Right lobe of liver (tissue), 6 donors: Measurements from ENCODE around the gene SCARF2. TPM values are rescaled to one million over a fixed set of nuclear protein-coding genes. Genes with fewer than 3 reads are reported as not detected.
"Not testable (repeated sequence)": the region's sequence is repeated elsewhere in the genome, so short reads cannot be mapped to it uniquely, and the experiment has no call there.

Experiments
- ATAC-seq, 4 donors: fragments of 200-7000 bp; cut with Tn5 transposase; one replicate each; pipeline ENCODE4 v1.9.1; 2020; ENCODE audit warnings: mild to moderate bottlenecking in 4 of 4, moderate library complexity in 4 of 4
- DNase-seq, 3 donors: peaks; one replicate each; pipeline ENCODE4 v3.0.0-alpha.2; 2020
- H3K27ac ChIP-seq, 3 donors: fragments of 200-600 bp; one replicate each; pipeline ENCODE4 v1.8.0; 2022
- H3K27me3 ChIP-seq, 2 donors: fragments of 200-600 bp; one replicate each; pipeline ENCODE4 v1.8.0; 2022
- H3K36me3 ChIP-seq, 4 donors: fragments of 200-600 bp; sonication (generic) in 1 of 4; one replicate each; pipeline versions ENCODE4 v1.5.1 to v1.8.0; 2017 to 2022; ENCODE audit warnings: control low read depth in 1 of 4
- H3K4me1 ChIP-seq, 4 donors: fragments of 200-600 bp; sonication (generic) in 1 of 4; one replicate each; pipeline versions ENCODE4 v1.5.1 to v1.8.0; 2017 to 2022; ENCODE audit warnings: control low read depth in 1 of 4
- H3K4me3 ChIP-seq, 3 donors: fragments of 200-600 bp; one replicate each; pipeline ENCODE4 v1.8.0; 2022
- H3K9me3 ChIP-seq, 4 donors: fragments of 200-600 bp; sonication (generic) in 1 of 4; one replicate each; pipeline versions ENCODE4 v1.5.1 to v1.8.0; 2017 to 2022; ENCODE audit warnings: control low read depth in 1 of 4
- POLR2A ChIP-seq: fragments of 450-650 bp; IDR thresholded peaks from one replicate; pipeline ENCODE4 v1.6.1; 2017; ENCODE audit warnings: antibody characterized with exemption, mild to moderate bottlenecking
- WGBS: methylation state at CpG from one replicate; pipeline ENCODE4 v1.1.6; 2018; ENCODE audit warnings: low coverage, low lambda C conversion rate; ENCODE audit not compliant: insufficient coverage; ENCODE audit errors: missing lambda C conversion rate; 5-methylcytosine and 5-hydroxymethylcytosine counted together
- intact Hi-C, 2 donors: fragments of 100-400 bp; cut with DNase I; formaldehyde crosslinking; loops; one replicate each; pipeline versions ENCODE4 v1.11.2 to v1.14.1; 2022
- total RNA-seq, 6 experiments: library from RNA; depleted of rRNA in 2 of 6; stranded (reverse); fragments of >200 nt in 2 of 6; fragmentation: NEBNext Ultra II Directional in 3 of 6; extraction: Animal tissue kit (Norgen Biotek cat#: 25700) in 3 of 6; gene quantifications; one replicate each; pipeline versions ENCODE4 v1.1.0 to v1.2.4, GENCODE V29; 2016 to 2023
- TF ChIP-seq, protein P1 (sequence below), 4 donors: fragments of 200-600 bp in 3 of 4; fragments of 450-650 bp in 1 of 4; IDR thresholded peaks; one replicate each; pipeline versions ENCODE4 v1.5.1 to v1.8.0; 2016 to 2022; ENCODE audit warnings: antibody characterized with exemption in 4 of 4, mild to moderate bottlenecking in 2 of 4
- donor health status: DM: no; HTN: yes; CAD: no.
- donor health status: DM: no; HTN: no; CAD: no.
- donor health status: DM: no; HTN: no; CAD: no.
- donor health status: DM: no; HTN: yes; CAD: no.
- donor health status: DM: no; HTN: yes; CAD: no.

SCARF2 gene
- total RNA-seq, 6 experiments from 2014 or later, result 1.1 to 3.4 (median 1.8) TPM

DNA sequence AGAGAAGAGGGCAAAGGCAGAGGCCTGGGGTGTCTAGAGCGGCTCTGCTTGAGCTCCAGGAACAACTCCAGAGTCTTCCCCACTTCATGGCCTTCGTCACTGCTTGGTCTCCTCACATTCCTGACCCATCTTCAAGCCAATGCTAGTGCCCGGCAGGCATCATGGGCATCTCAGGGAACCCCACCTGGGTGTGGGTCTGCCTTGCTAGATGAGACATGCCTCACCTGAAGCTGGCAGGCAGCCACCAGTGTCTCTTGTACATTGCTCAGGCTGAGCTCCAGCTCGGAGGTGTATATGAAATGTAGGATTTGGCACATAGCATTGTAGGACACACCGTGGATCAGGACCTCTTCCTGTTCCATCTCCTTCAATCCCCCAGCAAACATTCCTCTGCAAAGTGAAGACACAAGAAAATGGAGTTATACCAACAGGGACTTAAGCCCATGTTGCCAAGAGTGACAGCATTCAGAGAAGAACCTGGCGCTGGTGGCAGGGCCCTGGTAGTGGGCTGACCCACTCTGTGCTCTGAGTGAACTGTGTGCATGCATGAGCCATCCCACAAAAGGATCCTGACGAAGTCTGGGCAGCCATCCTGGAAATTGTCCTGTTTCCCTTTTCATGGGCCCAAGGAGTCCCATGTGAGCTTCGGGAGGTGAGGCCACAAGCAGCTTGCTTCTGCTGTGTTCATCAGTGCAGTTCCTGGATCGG, 33.7 kb upstream of the SCARF2 start:
- no peak for ATAC-seq
- no peaks in the 10 kb centered on the region for H3K27me3 ChIP-seq
- H3K4me3 ChIP-seq, result no peak overlapping the region
- no peak overlapping the region for H3K27ac ChIP-seq
- H3K9me3 ChIP-seq, result no peaks in the 10 kb centered on the region
- DNase-seq, result peak in 1 of 3 donors; percentile 49
- peaks cover 0 to 3% (median 0%) of the 10 kb centered on the region in 4 donors for H3K4me1 ChIP-seq
- 93% methylated on average over 3 of the region's 9 CpGs for WGBS
- intact Hi-C loops, result no loop called here
- H3K36me3 ChIP-seq, result no peaks in the 10 kb centered on the region
- no peak for TF ChIP-seq POLR2A
- TF ChIP-seq, protein P1, sequence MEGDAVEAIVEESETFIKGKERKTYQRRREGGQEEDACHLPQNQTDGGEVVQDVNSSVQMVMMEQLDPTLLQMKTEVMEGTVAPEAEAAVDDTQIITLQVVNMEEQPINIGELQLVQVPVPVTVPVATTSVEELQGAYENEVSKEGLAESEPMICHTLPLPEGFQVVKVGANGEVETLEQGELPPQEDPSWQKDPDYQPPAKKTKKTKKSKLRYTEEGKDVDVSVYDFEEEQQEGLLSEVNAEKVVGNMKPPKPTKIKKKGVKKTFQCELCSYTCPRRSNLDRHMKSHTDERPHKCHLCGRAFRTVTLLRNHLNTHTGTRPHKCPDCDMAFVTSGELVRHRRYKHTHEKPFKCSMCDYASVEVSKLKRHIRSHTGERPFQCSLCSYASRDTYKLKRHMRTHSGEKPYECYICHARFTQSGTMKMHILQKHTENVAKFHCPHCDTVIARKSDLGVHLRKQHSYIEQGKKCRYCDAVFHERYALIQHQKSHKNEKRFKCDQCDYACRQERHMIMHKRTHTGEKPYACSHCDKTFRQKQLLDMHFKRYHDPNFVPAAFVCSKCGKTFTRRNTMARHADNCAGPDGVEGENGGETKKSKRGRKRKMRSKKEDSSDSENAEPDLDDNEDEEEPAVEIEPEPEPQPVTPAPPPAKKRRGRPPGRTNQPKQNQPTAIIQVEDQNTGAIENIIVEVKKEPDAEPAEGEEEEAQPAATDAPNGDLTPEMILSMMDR (IDR thresholded peaks at IDR 0.05), result no peak

DNA sequence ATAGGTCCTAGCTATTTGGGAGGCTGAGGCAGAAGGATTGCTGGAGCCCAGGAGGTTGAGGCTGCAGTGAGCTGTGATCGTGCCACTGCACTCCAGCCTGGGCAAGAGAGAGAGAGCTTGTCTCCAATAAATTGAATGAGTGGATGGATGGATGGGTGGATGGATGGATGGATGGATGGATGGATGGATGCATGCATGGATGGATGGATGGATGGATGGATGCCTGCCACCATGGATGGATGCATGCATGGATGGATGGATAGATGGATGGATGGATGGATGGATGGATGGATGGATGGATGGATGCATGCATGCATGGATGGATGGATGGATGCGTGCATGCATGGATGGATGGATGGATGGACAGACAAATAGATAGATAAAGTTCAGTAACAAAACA, 32.9 kb upstream of the SCARF2 start:
- H3K4me3 ChIP-seq, H3K27me3 ChIP-seq, H3K27ac ChIP-seq, H3K36me3 ChIP-seq, H3K4me1 ChIP-seq, H3K9me3 ChIP-seq, ATAC-seq, intact Hi-C loops, DNase-seq: not testable (repeated sequence)
- 83% methylated on average over 2 of the region's 2 CpGs for WGBS

DNA sequence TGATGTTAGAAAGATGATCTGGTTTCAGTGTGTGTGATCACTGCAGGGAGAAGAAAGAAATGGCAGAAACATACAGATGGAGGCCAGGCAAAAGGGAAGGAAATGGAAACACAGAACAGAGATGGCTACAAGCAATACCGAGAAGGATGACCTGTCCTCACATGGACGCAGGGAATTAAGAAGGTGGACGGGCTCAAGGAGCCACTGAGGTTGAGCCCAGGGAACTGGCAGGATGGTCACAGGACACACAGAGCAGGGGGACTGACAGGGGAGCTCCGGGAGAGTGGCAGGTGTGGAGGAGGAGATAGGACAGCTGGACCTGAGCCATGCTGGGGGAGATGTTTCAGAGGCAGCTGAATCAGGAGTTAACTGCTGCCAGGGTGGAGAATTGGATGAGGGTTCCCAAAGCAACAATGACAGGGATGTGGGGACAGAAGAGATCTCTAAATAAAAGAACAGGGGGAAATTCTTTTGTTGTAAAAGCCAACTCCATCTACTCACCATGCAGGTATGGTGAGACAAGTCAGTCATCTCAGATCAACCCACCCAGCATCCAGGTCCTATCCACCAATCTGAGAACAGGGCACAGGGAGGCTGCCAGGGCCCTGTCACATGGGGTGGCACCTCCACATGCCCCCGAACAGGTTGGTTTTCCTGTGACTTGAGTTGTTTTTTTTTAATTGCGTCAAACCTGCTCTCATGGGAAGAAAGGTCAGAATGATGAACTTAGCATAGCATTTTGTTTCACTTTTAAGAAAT, 31.7 kb upstream of the SCARF2 start:
- intact Hi-C loops, result no loop called here
- DNase-seq (peak in 1 of 3 donors; percentile 10), ATAC-seq (no peak)
- no peak overlapping the region for H3K27ac ChIP-seq
- H3K4me1 ChIP-seq, result peaks cover 0 to 3% (median 0%) of the 10 kb centered on the region in 4 donors
- H3K9me3 ChIP-seq, result no peaks in the 10 kb centered on the region
- TF ChIP-seq, protein P1 (IDR thresholded peaks at IDR 0.05), result no peak
- TF ChIP-seq POLR2A, result no peak
- H3K27me3 ChIP-seq, result no peaks in the 10 kb centered on the region
- 70% methylated on average over 3 of the region's 6 CpGs for WGBS
- H3K4me3 ChIP-seq, result no peak overlapping the region
- peaks cover 0 to 8% (median 2%) of the 10 kb centered on the region in 4 donors for H3K36me3 ChIP-seq

DNA sequence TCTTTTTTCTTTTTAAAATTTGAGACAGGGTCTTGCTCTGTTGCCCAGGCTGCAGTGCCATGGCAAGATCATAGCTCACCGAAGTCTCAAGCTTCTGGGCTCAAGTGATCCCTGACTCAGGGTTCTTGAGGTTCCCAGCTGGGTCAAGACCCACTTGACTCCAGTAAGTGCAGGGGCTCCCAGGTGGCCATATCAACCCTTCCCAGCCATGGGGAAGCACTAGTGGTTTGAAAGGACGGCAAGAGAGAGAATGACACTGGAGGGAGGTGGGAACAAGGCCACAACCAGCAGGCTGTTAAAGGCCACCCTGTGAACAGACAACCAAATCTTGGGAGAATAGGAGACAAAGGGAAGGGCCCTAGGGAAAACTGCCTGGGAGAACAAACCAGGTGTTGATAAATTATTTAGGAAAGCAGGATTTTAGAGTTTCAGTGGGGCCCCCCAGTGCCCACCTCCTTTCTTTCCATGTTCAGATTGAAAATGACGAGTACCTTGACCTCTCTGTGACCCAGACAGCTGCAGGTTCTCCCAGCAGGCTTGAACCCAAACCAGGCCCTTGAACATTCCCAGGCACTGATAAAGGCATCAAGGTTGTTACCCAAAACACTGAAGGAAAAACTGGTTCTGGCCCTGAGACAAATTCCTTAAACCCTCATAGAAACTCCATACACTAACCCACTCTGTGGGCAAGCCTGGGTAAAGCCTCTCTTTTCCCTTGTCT, 29.2 kb upstream of the SCARF2 start:
- Histone ChIP-seq H3K9me3 (no peaks in the 10 kb centered on the region), H3K36me3 (peaks cover 0 to 8% (median 2%) of the 10 kb centered on the region in 4 donors), H3K4me3 (no peak overlapping the region), H3K27ac (no peak overlapping the region), H3K27me3 (no peaks in the 10 kb centered on the region), H3K4me1 (no peaks in the 10 kb centered on the region)
- peak in 1 of 3 donors; percentile 7 for DNase-seq
- intact Hi-C loops, result no loop called here
- TF ChIP-seq POLR2A, result no peak
- WGBS, result 100% methylated on average over 2 of the region's 3 CpGs
- no peak for ATAC-seq

DNA sequence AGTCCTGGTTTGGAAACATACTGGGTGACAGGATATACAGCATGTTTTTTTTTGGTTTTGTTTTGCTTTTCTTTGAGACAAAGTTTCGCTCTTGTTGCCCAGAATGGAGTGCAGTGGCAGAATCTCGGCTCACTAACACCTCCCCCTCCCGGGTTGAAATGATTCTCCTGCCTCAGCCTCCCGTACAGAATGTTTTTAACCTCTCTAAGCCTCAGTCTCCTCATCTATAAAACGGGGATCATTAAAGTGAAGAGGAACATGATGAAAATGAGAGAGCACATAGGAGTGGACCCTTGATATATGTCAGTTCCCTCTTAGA, 28.1 kb upstream of the SCARF2 start:
- TF ChIP-seq, protein P1 (IDR thresholded peaks at IDR 0.05), result no peak
- TF ChIP-seq POLR2A, result no peak
- peaks cover 0 to 8% (median 2%) of the 10 kb centered on the region in 4 donors for H3K36me3 ChIP-seq
- H3K27ac ChIP-seq, result no peak overlapping the region
- H3K4me3 ChIP-seq, result no peak overlapping the region
- ATAC-seq, result no peak
- intact Hi-C loops, result no loop called here
- H3K4me1 ChIP-seq, result no peaks in the 10 kb centered on the region
- no peaks in the 10 kb centered on the region for H3K27me3 ChIP-seq
- peak in 1 of 3 donors; percentile 7 for DNase-seq
- no peaks in the 10 kb centered on the region for H3K9me3 ChIP-seq
- WGBS, result 100% methylated on average over 5 of the region's 5 CpGs
